A549 treated with AZD9567 at 1 μM for 4 hours (cell line): Measurements from ENCODE around the gene LRRC8D. TPM values are rescaled to one million over a fixed set of nuclear protein-coding genes. Genes with fewer than 3 reads are reported as not detected.

Source experiments
- total RNA-seq: library from RNA; stranded (reverse); fragments of 200-300 nt; extraction: Qiagen RNA extraction; gene quantifications from 5 replicates; pipeline ENCODE4 v1.2.3, GENCODE V29; 2022; ENCODE audit not compliant: insufficient read depth

Gene LRRC8D
- 27.4 to 32.4 TPM (median 31.3 TPM) in 5 replicates for total RNA-seq

GRCh38 chr1:89820422-89821321, at the start of gene LRRC8D:
LRRC8D (plus strand) TSS chr1:89821032; CDS start chr1:89933069, 112,037 bp downstream.

Other genes starting within 250 kb of the LRRC8D start
- gene LRRC8C, start 187.9 kb upstream of the LRRC8D start, total RNA-seq: 8.2 to 11.1 TPM (median 10.5 TPM) in 5 replicates
- gene ZNF326, start 174.1 kb downstream of the LRRC8D start, total RNA-seq: 14.0 to 20.2 TPM (median 14.3 TPM) in 5 replicates